GM21528 (cell line): ENCODE results near the gene C1QTNF9B.
"Not testable (repeated sequence)": the region's sequence is repeated elsewhere in the genome, so short reads cannot be mapped to it uniquely, and the experiment has no call there.

Source experiments
- ATAC-seq: cut with Tn5 transposase; IDR thresholded peaks from one replicate; pipeline ENCODE4 v1.9.1; 2021; ENCODE audit warnings: mild to moderate bottlenecking, moderate library complexity; ENCODE audit not compliant: unreplicated experiment, low FRiP score

C1QTNF9B gene

GRCh38 chr13:23897452-23897919, at the start of gene C1QTNF9B:
C1QTNF9B (minus strand) TSS chr13:23897502.
- ATAC-seq: not testable (repeated sequence)

- ATAC-seq: no peak
These were observed 49.6 kb upstream of the C1QTNF9B start for GRCh38 chr13:23946900-23947299.

GRCh38 chr13:23946067-23946466, 48.8 kb upstream of the C1QTNF9B start:
- ATAC-seq: no peak

DNA sequence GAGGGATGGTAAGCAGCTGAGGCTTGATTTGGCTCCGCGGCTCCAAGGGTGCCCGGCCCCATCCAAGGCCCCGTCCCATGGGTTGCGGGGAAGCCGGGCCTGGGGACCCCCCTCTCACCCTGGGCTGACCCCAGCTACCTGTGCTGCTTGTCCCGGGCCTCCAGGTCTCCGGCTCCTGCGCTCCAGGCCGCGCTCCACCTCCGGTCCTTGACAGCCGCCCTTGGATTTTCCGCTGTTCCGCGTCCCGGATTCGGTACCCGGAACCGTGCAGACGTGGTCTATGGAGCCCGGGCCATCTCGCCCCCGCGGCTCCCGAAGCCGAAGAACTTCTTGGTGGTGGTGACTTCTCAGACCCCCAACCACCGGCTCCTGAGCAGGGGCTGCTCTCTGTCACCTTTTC, 48.3 kb upstream of the C1QTNF9B start:
- ATAC-seq: no peak

DNA sequence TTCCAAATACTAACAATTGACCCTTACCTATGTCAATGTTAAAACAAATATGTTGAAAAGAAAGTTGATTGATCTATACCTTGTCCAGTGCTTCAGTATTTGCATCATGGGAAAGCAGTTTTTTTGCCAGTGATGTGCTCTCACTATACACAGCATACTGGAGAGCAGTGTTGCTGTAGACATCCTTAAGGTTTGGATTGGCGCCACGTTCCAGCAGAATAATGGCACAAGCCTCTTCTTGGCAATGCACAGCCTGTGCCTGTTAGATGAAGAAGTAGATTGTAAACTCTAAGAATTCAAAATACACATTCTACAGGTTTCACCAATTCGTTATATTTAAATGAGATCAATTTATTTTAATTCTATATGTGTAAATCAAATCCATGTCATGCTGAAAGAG, 43.9 kb upstream of the C1QTNF9B start:
- ATAC-seq: no peak

GRCh38 chr13:23939666-23940065, 42.4 kb upstream of the C1QTNF9B start:
- ATAC-seq: not testable (repeated sequence)

- no peak for ATAC-seq
These were observed 37.2 kb upstream of the C1QTNF9B start for GRCh38 chr13:23934520-23934919.

- no peak for ATAC-seq
These were observed 31.7 kb upstream of the C1QTNF9B start for GRCh38 chr13:23928985-23929384.

GRCh38 chr13:23923031-23923430, 25.7 kb upstream of the C1QTNF9B start:
- ATAC-seq: no peak

DNA sequence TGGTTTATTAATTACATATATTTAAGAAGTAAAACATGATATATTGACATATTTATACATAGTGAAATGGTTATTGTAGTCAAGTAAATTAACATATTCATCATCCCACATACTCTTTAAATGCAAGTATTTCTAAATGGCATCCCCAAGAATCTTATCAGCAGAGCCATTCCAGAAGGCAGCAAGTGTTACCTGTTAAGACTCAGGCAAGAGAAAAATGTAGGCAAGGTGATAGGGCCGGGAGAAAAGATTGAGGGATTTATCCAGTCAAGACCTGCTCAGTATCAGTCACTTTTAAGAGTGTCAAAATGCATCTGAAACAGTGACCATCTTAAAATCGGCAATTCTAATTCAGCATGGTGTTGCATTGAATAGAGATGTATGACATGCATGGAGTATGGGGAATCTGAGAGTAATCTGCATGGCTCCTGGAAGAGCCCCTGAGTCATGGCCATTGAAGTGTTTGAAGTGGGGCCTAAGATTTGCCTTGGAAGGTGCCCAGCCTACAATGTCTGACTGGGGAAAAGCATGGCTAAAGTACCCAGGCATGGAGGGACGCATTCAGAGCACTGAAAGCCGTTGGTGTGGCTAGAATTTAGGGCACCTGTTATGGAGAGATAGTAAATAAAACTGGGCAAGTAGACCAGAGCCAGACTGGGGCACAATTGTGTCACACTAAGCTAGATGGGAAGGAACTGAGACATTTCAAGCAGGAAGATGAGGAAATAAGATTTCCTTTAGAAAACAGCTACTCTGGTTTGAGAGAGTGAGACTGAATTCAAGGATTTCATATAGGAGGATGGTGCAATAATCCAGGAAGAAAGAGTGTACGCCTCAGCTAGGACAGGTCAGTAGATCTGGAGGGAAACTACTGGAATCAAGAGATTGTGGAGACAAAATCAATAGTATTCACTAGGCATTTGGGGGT, 25.0 kb upstream of the C1QTNF9B start:
- no peak for ATAC-seq

DNA sequence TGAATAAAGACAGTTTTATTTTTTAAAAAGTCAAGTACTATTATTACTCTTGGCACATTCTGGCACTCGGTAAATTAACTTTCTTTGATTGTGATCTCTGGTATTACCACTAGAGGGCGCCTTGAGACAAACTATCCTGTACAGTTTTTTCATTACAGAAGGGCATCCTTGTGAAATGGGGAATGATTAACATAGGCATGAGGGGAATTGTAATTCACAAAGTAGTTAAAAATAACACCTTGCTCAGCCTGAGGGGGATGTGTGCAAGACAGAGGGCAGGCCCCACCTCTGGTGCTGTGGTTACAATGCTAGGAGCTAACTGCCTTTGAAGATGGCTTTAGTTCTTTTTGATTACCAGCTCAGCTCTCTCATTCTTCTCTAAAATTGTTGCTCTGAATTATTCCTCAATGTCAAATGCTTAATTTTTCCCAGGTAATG, 24.2 kb upstream of the C1QTNF9B start:
- ATAC-seq: no peak

DNA sequence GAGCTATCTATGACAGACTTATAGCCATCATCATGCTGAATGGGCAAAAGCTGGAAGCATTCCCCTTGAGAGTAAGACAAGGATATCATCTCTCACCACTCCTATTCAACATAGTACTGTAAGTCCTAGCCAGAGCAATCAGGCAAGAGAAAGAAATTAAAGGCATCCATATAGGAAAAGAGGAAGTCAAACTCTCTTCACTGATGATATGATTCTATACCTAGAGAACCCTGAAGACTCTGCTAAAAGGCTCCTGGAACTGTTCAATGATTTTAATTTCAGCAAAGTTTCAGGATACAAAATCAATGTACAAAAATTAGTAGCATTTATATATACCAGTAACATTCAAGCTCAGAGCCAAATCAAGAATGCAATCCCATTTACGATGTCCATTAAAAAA, 21.7 kb upstream of the C1QTNF9B start:
- no peak for ATAC-seq

- ATAC-seq: no peak
These were observed 20.9 kb upstream of the C1QTNF9B start for GRCh38 chr13:23918208-23918607.

DNA sequence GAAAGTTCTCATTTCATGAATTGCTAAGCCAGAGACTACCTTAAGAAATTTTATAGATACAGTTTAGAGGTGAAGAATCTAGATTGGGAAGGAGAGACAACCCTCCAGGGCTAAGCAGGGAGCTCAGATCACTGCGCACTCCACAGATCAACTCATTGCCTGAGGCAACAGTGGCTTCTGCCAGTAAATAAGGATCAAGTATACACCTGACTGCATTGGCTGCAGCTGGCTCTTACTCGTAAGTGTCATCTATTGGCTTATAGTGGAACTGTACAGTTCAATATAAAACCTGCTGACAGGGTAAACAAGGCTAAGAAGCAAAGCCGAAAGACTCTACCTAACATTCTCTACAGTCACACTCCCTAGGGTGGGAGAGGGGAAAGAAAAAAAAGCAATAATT, 18.0 kb upstream of the C1QTNF9B start:
- ATAC-seq: no peak

GRCh38 chr13:23912469-23912868, 15.2 kb upstream of the C1QTNF9B start:
- no peak for ATAC-seq

GRCh38 chr13:23909606-23910005, 12.3 kb upstream of the C1QTNF9B start:
- ATAC-seq: no peak

- ATAC-seq: no peak
These were observed 8.5 kb upstream of the C1QTNF9B start for GRCh38 chr13:23905766-23906165.

DNA sequence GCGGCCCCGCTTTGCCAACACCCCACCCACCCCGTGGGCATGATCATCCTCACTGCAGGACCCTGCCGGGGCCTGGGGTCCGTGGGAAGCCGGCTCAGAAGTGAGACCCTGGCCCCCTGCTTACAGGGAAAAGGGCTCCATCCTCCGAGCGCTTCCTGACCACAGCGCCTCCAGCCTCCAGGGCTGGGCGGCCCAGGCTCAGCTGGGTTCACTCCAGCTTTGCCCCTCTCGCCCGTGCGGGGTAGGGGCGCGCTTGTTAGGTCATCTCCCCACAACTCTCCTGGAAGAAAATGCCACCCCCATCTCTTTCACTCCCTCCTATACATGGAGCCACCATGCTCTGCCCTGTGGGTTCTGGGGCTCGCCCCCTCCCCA, 6.6 kb upstream of the C1QTNF9B start:
- ATAC-seq: no peak

GRCh38 chr13:23902975-23903905, 5.9 kb upstream of the C1QTNF9B start:
- no peak for ATAC-seq

GRCh38 chr13:23901365-23901764, 4.1 kb upstream of the C1QTNF9B start:
- ATAC-seq: no peak

GRCh38 chr13:23899555-23899954, 2.3 kb upstream of the C1QTNF9B start:
- no peak for ATAC-seq
